ENCODE measurements around the gene THRSP. TPM values are rescaled to one million over a fixed set of nuclear protein-coding genes. Genes with fewer than 3 reads are reported as not detected.
"Not testable (repeated sequence)": the region's sequence is repeated elsewhere in the genome, so short reads cannot be mapped to it uniquely, and the experiment has no call there.

Gene THRSP, protein sequence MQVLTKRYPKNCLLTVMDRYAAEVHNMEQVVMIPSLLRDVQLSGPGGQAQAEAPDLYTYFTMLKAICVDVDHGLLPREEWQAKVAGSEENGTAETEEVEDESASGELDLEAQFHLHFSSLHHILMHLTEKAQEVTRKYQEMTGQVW
- polyA plus RNA-seq (ENCODE audit: insufficient read depth in 1 of 5, insufficient read length in 5 of 5, low replicate concordance in 1 of 5): under 1 TPM; 0.31 to 0.54 (median 0.36) TPM
- long read RNA-seq, donor 1, partial matches to known transcripts: 775 of 775 reads
- long read RNA-seq, donor 1, other reads (novel, unspliced or antisense): 0 of 775 reads
- long read RNA-seq, donor 2, partial matches to known transcripts: 315 of 315 reads
- long read RNA-seq, donor 2, other reads (novel, unspliced or antisense): 0 of 315 reads
- long read RNA-seq, donor 3, partial matches to known transcripts: 700 of 711 reads
- long read RNA-seq, donor 3, other reads (novel, unspliced or antisense): 11 of 711 reads
- long read RNA-seq, donor 4, partial matches to known transcripts: 457 of 457 reads
- long read RNA-seq, donor 4, other reads (novel, unspliced or antisense): 0 of 457 reads
- long read RNA-seq, donor 5: 0 reads
- long read RNA-seq, donor 6: 0 reads
- long read RNA-seq, donor 7: 0 reads
- long read RNA-seq, donor 8, partial matches to known transcripts: 317 of 325 reads
- long read RNA-seq, donor 8, other reads (novel, unspliced or antisense): 8 of 325 reads

DNA sequence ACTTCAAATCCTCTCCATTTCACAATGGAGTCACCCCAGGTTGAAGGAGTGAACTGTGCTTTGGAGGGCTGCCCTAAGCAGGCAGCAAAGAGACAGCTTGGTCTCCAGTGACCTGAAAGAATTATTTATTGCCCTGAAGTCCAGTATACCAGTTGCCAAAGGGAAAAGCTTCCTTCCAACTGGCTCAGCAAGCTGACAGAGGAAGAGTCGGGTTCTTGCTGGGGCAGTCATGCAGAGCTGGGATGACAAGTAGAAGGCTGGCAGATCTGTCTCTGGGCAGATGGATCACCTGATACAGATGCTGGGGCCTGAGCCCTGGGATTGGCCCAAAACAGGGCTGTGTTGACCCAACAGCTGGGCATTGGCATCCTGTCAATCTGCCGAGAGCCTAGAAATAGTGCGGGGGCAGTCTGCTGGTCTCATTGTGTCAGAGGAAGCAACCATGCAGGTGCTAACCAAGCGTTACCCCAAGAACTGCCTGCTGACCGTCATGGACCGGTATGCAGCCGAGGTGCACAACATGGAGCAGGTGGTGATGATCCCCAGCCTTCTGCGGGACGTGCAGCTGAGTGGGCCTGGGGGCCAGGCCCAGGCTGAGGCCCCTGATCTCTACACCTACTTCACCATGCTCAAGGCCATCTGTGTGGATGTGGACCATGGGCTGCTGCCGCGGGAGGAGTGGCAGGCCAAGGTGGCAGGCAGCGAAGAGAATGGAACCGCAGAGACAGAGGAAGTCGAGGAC, at the start of gene THRSP:
THRSP (plus strand) TSS at position 422 of the 742 bp plus-strand sequence; CDS start at position 443, 21 bp downstream.
- DNase-seq: no peak

DNA sequence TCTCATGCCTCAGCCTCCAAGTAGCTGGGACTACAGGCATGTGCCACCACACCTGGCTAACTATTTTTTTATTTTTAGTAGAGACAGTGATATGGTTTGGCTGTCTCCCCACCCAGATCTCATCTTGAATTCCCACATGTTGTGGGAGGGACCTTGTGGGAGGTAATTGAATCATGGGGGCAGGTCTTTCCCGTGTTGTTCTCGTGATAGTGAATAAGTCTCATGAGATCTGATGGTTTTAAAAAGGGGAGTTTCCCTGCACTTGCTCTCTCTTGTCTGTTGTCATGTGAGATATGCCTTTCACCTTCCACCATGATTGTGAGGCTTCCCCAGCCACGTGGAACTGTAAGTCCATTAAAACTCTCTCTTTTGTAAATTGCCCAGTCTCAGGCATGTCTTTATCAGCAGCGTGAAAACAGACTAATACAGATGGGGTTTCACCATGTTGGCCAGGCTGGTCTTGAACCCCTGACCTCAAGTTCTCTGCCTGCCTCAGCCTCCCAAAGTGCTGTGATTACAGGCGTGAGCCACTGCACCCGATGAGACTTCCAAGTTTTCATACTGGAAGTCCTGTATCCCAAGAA, 48.6 kb upstream of the THRSP start:
- not testable (repeated sequence) for DNase-seq

DNA sequence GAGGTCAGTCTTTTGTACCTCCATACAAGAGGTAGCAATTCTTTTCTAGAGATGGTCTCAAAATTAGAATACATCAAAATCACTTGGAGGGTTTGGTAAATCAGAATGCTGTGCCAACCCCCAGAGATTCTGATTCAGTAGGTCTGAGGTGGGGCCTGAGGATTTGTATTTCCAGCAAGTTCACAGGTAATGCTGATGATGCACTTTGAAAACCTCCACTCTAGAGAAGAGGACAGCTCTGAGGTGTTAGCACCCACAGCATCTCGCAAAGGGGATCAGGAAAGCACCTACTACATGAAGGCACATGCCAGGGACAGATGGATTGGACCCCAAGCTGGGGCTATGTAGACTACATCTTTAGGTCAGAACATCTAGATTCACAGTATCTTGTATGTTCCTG, 47.8 kb upstream of the THRSP start:
- no peak for DNase-seq

DNA sequence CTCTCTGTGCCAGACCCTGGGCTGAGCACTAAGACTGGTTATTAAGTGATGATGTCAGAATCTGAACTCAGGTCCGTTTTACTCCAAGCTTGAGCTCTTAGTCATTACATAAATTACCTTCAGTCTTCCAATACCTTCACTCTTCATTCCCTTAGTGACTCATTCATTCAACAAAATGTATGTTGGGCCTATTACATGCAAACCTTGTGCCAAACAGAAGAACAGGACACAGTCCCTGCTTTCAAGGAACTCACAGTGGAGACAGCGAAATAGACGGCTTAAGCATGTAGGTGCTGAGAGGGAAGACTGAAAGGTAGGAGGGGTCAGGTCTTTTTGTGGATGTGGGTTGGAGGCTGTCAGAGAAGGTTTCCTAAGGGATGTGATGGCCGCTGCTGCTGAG, 43.9 kb upstream of the THRSP start:
- DNase-seq: no peak

DNA sequence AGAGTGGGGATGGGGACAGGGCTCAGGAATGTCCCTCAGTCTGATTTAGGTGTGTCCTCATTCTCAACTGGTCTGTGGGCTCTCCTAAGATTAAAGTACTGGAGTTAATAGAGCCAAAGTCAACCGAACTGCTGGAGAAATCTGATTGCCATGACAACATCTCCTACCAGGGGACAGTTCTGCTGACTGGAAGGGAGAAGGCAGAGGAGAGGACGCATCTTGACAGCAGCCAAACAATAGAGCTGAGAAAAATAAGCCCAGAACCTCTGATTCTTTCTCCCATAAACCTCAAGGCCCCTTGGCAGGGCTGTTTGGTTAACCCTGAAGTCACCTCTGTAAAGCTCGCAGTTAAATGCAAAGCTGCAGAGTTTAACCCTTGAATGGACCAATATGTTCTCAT, 43.4 kb upstream of the THRSP start:
- no peak for DNase-seq

DNA sequence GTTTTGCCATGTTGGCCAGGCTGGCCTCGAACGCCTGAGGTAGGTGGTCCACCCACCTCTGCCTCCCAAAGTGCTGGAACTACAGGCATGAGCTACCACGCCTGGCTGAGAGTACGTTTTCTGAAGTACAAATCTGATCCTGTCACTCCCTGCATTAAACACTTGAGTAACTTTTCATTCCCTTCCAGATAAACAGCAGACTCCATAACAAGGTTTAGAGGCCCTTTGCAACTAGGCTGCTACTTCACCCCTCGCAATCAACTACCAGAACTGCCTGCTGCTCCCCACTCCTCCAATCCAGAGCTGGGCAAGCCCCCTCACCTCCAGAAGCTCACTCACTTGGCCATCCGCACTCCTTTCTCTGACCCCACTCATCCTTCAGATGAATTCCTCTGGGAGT, 42.0 kb upstream of the THRSP start:
- no peak for DNase-seq

DNA sequence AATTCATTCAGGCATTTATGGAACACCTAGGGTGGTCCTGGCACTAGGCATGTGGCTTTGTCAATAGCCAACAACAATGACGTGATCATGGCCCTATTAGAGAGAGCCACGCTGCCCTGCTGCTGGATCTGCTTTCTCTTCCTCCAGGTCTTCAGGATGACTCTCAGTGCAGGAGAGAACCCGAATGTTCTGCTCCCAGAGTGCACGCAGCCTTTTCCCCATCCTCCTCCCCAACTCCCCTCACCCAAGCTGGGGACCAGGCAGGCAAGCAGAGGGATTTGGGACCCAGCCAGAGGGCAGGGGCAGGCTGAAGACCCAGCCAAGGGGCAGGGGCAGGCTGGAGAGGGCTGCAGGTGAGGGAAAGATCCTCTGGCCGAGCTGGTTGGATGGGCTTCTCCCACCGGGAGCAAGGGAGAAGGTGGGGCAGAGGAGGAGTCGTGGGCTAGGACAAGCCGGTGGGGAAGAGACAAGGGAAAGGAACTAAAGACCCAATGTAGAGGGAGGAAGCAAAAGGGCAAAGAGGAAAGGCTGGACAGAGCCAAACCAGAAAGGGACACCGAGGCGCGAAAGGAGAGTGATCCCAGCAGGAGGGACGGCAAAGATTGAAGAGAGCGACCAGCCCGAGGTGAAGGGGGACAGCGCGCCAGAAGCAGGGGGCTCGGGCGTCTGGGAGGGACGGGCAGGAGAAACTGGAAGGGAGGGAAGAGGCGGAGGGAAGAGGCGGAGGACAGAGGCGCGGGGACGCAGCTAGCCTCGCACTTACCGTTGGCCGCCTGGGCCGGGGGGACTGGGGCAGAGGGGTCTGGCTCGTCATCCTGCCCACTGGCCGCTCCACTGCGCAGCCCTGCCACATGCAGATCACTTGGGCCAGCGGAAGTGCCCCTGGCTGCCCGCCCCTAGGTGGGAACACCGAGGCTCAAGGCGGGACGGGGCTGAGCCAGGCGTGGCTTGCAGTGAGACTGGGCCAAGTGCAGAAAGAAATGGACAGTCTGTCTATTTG, 41.0 kb upstream of the THRSP start, which contains the start of gene KCTD14:
KCTD14 (minus strand) TSS at position 880 of the 1,000 bp plus-strand sequence; CDS start at position 853, 27 bp downstream.
- DNase-seq: peak; percentile 37 to 52

DNA sequence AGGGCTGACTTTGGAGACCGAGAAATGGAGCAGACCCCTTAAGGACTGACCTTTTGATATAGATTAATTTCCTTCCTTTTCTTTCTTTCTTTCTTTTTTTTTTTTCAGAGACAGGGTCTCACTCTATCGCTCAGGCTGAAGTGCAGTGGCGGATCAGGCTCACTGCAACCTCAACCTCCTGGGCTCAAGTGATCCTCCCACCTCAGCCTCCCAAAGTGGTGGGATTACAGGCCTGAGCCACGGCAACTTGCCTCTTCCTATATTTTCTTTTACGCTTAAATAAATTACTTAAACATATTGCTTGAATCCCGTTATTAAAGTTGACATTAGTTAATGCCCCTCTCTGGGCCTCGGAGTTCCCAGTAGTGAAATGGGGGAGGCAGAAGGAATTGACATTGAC, 40.2 kb upstream of the THRSP start:
- DNase-seq: no peak

DNA sequence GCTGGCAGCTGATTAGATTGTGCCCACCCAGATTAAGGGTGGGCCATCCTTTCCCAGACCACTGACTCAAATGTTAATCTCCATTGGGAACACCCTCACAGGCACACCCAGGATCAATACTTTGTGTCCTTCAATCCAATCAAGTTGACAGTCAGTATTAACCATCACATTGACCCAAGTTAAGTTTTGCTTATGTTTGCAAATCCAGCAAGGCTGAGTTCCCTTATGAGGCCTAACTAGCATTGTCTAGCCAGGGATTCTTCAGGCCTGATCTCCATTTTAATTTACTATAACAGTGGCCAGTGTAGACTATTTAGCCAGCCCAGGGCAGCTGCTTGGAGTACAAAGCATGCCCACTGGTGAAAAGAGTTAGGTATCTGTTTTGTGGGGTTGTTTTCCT, 38.3 kb upstream of the THRSP start:
- DNase-seq: no peak

DNA sequence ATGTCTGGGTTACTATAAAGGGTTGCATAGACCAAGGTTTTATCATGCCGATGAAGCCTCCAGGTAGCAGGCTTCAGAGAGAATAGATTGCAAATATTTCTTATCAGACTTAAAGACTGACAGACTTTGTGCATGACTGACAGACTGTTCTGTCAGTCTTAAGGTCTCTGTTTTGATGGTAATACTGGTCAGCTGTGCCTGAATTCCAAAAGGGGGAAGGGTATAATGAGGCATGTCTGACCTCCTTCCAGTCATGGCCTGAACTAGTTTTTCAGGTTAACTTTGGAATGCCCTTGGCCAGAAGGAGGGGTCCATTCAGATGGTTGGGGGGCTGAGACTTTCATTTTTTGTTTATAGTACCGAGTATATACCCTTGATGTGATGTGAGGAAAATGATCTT, 35.9 kb upstream of the THRSP start:
- DNase-seq: no peak

DNA sequence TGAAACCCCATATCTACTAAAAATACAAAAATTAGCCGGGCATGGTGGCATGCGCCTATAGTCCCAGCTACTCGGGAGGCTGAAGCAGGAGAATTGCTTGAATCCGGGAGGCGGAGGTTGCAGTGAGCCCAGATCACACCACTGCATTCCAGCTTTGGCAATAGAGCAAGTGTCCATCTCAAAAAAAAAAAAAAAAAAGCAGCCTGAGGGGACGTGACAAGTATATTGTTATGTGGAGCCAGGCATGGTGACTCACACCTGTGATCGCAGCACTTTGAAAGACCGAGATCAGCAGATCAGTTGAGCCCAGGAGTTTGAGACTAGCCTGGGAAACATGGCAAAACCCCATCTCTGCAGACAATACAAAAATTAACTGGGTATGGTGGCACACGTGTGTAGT, 35.2 kb upstream of the THRSP start:
- not testable (repeated sequence) for DNase-seq

DNA sequence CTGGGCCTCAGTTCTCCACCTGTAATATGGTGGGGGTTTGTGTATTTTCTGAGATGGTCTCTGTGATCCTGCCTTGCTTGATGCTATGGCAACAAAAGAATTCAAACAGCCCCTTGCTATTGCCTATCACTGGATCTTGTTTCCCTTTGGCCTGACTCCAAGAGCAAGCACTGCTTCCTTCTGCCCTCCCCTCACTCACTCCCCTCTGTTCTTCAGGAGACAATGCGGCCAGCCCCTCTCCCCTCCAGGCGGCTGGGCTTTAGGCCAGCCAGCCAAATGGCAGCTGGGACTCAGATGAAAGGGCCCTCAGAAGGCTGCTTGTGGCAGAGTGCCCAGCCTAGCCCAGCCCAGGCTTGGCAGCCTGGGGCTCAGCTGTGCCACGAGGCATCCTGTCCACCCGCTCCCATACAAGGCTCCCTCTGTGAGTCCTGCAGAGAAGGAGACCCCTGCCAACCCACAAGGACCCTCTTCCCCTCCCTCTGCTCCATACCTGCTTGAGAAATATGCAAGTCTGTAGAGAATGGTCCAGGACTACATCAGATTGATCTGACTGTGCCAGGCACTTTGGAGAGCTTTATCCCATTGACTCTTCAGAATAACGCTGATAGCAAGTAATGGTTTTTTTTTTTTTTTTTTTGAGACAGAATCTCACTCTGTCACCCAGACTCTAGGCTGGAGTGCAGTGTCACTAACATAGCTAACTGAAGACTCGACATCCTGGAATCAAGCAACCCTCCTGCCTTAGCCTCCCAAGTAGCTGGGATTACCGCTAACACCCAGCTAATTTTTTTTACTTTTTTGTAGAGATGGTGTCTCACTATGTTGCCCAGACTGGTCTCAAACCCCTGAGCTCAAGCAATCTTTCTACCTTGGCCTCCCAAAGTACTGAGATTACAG, 33.0 kb upstream of the THRSP start:
- DNase-seq: peak; percentile 97

DNA sequence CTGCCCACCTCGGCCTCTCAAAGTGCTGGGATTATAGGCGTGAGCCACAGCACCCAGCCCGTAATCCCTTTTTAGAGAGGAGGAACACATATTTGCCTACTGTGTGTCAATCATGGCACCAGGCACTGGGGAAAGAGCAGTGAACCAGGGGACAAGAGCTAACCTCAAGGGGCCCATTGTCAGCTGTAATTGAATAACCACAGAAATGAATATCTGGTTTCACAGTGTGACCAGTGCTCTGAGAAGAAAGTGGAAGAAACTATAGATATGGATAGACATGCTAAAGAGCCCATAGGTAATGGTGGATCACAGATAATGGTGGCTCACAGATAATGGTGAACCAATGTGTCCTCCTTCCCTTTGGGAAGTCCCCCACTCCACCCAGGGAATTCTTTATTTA, 32.0 kb upstream of the THRSP start:
- no peak for DNase-seq

DNA sequence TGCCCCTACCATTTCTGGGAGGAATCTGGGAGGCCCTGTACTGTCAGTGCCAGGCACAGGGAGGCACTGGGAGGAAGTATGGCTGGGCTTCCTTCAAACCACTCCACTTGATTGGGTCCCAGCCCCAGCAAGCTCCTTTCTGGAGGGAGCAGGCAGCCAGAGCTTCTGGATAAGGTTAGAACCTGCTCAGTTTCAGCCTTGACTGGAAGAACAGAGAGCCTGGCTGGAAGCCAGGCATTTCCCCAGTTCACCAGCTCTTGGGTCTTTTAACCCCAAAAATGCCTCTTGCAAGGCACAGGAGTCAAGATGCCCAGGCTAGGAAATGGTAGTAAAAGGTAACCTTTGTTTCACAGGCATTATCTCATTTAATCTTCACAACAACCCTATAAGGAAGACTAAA, 31.6 kb upstream of the THRSP start:
- DNase-seq: no peak

DNA sequence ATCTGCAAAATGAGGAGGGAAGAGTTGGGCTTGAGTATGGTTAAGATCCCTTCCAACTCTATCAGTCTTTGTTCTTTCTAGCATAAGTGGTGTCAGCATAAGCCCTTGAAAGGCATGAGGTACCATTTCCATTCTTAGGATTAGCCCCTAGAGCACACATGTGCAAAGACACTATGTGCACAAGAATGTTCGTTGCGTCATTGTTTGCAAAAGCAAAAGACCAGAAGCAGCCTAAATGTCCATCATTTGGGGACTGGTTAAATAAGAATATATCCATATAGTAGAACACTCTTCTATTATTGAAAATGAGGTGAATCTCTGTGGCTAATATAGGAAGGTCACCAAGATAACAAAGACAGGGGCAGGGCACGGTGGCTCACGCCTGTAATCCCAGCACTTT, 30.6 kb upstream of the THRSP start:
- no peak for DNase-seq

DNA sequence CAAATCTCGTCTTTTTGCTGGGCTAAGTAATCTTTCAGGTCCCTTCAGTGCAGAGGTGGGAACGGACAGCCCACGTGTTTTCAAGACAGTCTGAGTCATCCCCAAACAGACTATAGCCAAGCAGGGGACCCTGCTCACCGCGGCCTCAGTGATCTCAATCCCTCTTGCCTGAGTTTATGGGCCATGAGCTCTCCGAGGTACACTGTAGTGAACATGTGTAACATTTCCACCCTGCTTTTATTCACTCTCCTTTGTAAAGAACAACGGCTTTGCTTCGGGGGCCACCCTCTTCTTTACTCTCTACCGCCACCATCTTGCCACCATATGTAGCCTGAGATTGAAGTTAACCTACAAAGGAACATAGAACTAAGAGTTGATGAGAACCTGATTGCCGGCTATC, 29.0 kb upstream of the THRSP start:
- DNase-seq: no peak

DNA sequence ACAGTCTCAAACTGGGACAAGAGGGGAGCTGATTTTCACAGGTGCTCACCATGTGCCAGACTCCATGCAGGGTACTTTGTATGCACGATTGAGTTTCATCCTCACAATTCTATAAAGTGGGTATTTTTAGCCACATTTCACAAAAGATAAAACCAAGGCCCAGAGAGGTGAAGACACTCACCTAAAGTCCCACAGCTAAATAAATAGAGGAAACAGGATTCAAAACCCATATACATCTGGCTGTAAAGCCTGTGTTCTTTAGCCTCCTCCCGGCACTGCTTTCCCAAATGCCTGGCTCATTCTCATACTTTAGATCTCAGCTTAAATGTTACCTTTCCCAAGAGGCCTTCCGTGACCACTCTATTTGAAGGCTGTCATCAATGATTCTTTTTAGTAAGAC, 27.3 kb upstream of the THRSP start:
- DNase-seq: no peak

DNA sequence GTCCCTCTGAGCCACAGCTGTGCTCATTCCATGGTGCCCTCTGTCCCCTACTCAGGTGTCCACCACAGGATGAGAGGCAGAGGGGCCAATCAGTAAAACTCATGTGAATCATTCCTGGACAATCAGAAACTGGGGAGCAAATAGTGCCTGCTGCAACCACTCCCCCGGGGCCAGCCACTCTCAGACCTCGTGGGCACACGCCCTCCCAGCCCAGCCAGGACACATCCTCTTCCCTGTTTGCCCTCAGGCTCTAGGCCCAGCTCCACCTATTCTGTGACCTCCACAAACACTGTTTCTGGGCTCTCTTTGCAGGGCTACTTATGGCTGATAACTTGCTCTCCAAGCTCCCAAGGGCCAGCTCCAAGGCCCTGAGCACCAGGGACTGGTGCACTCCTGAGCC, 26.6 kb upstream of the THRSP start:
- no peak for DNase-seq

DNA sequence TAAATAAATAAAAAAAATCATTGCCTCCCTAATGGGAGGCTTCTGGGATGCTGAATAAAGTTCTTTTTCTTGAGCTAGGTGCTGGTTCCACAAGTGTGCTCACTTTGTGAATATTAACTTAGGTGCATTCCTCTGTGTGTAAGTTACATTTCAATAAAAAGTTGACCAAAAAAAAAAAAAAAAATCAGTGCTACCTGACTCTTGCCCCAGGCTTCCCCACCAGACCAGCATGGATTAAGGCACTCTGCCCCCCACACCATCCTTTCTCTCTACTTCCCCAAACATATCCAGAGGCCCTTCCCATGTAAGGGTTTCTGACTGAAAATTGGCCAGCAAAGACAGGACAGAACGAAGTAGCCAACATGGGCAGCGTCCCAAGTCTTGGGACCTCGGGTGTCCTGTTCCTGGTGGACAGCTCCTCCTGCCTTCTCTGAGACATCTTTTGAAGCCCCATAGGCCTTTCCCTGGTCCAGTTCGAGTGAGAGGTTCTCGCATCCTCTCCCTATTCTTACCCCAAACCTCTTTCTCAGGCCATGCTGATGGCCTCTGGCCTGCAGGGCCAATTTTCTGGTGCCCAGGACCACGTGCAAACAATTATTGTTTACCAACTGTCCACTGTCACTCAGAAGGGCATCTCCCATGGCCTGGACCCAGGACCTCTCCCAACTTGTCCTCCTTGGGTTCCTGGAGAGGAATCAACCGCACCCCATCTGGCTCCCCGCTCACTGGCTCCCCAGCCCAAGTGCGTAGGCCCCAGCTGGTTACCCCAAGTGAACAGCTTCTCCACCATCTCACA, 25.6 kb upstream of the THRSP start:
- no peak for DNase-seq
